Measurements from ENCODE around the gene MED14.

The MED14 gene

GRCh38 chrX:40729598-40730584 is 5.5 kb downstream of the MED14 start:
- no peak for DNase-seq

GRCh38 chrX:40727581-40728252 is 7.6 kb downstream of the MED14 start:
- DNase-seq, result no peak

GRCh38 chrX:40727093-40727492 is 8.2 kb downstream of the MED14 start:
- no peak for DNase-seq

GRCh38 chrX:40722930-40723329 is 12.4 kb downstream of the MED14 start:
- DNase-seq, result no peak

- DNase-seq, result no peak
Measured at GRCh38 chrX:40721489-40722106, 13.7 kb downstream of the MED14 start.

- DNase-seq, result no peak
Measured at GRCh38 chrX:40720792-40721191, 14.6 kb downstream of the MED14 start.

- DNase-seq, result no peak
Measured at GRCh38 chrX:40720339-40720738, 15.0 kb downstream of the MED14 start.

- DNase-seq, result peak; percentile 17
Measured at GRCh38 chrX:40719731-40720130, 15.6 kb downstream of the MED14 start.

- peak; percentile 74 for DNase-seq
Measured at GRCh38 chrX:40719218-40719617, 16.1 kb downstream of the MED14 start.

GRCh38 chrX:40709395-40709794 is 25.9 kb downstream of the MED14 start:
- DNase-seq, result no peak

GRCh38 chrX:40705658-40706312 is 29.6 kb downstream of the MED14 start:
- DNase-seq, result no peak

GRCh38 chrX:40700640-40701342 is 34.6 kb downstream of the MED14 start:
- no peak for DNase-seq

- DNase-seq, result no peak
Measured at GRCh38 chrX:40698851-40699250, 36.5 kb downstream of the MED14 start.

- DNase-seq, result peak; percentile 0
Measured at GRCh38 chrX:40694802-40695201, 40.5 kb downstream of the MED14 start.

GRCh38 chrX:40688929-40689328 is 46.4 kb downstream of the MED14 start:
- no peak for DNase-seq

GRCh38 chrX:40687169-40687568 is 48.2 kb downstream of the MED14 start:
- DNase-seq, result no peak

GRCh38 chrX:40685362-40685918 is 49.9 kb downstream of the MED14 start:
- no peak for DNase-seq

- no peak for DNase-seq
Measured at GRCh38 chrX:40684092-40684491, 51.2 kb downstream of the MED14 start.

GRCh38 chrX:40683245-40683644 is 52.1 kb downstream of the MED14 start:
- DNase-seq, result no peak

GRCh38 chrX:40671126-40671525 is 64.2 kb downstream of the MED14 start:
- no peak for DNase-seq

- peak; percentile 29 for DNase-seq
Measured at GRCh38 chrX:40663880-40664630, 71.3 kb downstream of the MED14 start.
